Smooth muscle cell (in vitro differentiated cells): ENCODE results near the gene ZCCHC7. TPM values are rescaled to one million over a fixed set of nuclear protein-coding genes. Genes with fewer than 3 reads are reported as not detected.
"Not testable (repeated sequence)": the region's sequence is repeated elsewhere in the genome, so short reads cannot be mapped to it uniquely, and the experiment has no call there.

Source experiments
- DNase-seq: peaks from one replicate; lab custom pipeline; 2025; ENCODE audit not compliant: unreplicated experiment; lab: John Stamatoyannopoulos, UW
- H2AFZ ChIP-seq: fragments of 200-600 bp; sonication (generic); 2 replicates; pipeline ENCODE4 v1.6.0; 2016; ENCODE audit warnings: antibody characterized with exemption, low read depth, mild to moderate bottlenecking
- H3F3A ChIP-seq: fragments of 200-600 bp; sonication (generic); 2 replicates; pipeline ENCODE4 v1.6.0; 2017; ENCODE audit warnings: antibody characterized with exemption, low read depth
- H3K27ac ChIP-seq: fragments of 200-600 bp; sonication (generic); 2 replicates; pipeline ENCODE4 v1.5.1; 2016; ENCODE audit warnings: low read depth, mild to moderate bottlenecking
- H3K27me3 ChIP-seq: fragments of 200-600 bp; sonication (generic); 2 replicates; pipeline ENCODE4 v1.6.1; 2016; ENCODE audit warnings: low read depth, mild to moderate bottlenecking
- H3K36me3 ChIP-seq: fragments of 200-600 bp; sonication (generic); 2 replicates; pipeline ENCODE4 v1.5.1; 2016; ENCODE audit warnings: low read depth
- H3K4me1 ChIP-seq: fragments of 200-600 bp; sonication (generic); 2 replicates; pipeline ENCODE4 v1.5.1; 2016; ENCODE audit warnings: low read depth
- H3K4me2 ChIP-seq: fragments of 200-600 bp; sonication (generic); 2 replicates; pipeline ENCODE4 v1.6.0; 2016; ENCODE audit warnings: mild to moderate bottlenecking
- H3K4me3 ChIP-seq: fragments of 200-600 bp; sonication (generic); 2 replicates; pipeline ENCODE4 v1.5.1; 2016; ENCODE audit warnings: mild to moderate bottlenecking
- H3K79me2 ChIP-seq: fragments of 200-600 bp; sonication (generic); 2 replicates; pipeline ENCODE4 v1.6.0; 2016; ENCODE audit warnings: low read depth, mild to moderate bottlenecking
- H3K9ac ChIP-seq: fragments of 200-600 bp; sonication (generic); 2 replicates; pipeline ENCODE4 v1.6.0; 2016; ENCODE audit warnings: low read depth
- H3K9me3 ChIP-seq: fragments of 200-600 bp; sonication (generic); replicated peaks from 2 replicates; pipeline ENCODE4 v1.5.1; 2016; ENCODE audit warnings: low read depth
- H4K20me1 ChIP-seq: fragments of 200-600 bp; sonication (generic); 2 replicates; pipeline ENCODE4 v1.6.0; 2016; ENCODE audit warnings: low read depth
- WGBS: methylation state at CpG from one replicate; pipeline ENCODE4 v1.1.7; 2016; ENCODE audit warnings: low lambda C conversion rate; 5-methylcytosine and 5-hydroxymethylcytosine counted together
- polyA plus RNA-seq: library from polyadenylated mRNA; unstranded; fragments of >200 nt; fragmentation: Nextera tagmentation; extraction: Ambion mirVana; gene quantifications from 2 replicates; pipeline ENCODE4 v1.2.1, GENCODE V29; 2016
- total RNA-seq: library from RNA; depleted of rRNA; stranded (reverse); fragments of >200 nt; gene quantifications from 2 replicates; pipeline ENCODE4 v1.2.3, GENCODE V29; 2014
- TF ChIP-seq, protein P1 (sequence below): fragments of 200-600 bp; sonication (generic); IDR thresholded peaks from 2 replicates; pipeline ENCODE4 v1.5.1; 2017; ENCODE audit warnings: borderline replicate concordance, mild to moderate bottlenecking, antibody characterized with exemption; ENCODE audit not compliant: insufficient read depth, poor library complexity, severe bottlenecking

ZCCHC7 gene
- total and polyA plus RNA-seq, 2 experiments from 2014 or later = 19.0 to 24.7 TPM

DNA sequence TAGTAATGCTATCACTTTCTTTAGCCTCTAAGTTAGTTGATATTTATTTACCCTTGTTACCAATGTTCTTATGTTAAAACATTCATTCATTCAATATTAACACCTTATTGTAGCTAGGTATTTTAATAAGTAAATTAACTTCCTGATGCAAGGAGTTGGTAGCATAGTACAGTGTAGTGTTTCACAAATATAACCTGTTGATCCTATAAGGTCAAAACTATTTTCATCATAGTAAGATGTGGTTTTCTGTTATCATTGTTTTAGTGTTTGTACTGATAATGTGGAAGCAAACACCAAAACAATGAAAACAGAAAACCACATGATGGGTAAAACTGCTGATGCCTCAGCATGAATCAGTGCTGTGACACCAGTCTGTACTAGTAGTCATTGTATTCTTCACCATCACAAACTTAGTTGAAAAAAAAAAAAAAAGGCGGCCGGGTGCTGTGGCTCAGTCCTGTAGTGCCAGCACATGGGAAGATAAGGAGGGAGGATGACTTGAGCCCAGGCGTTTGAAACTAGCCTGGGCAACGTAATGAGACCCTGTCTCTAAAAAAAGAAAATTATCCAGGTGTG, 36.5 kb downstream of the ZCCHC7 start:
- Histone ChIP-seq H3K36me3 (no peaks in the 10 kb centered on the region), H3K9me3 (no peaks in the 10 kb centered on the region), H4K20me1 (peaks cover 47% of the 10 kb centered on the region), H3K9ac (no peak overlapping the region), H2AFZ (no peak overlapping the region), H3K27me3 (no peaks in the 10 kb centered on the region), H3K4me3 (no peak overlapping the region), H3K27ac (no peak overlapping the region), H3K4me1 (no peaks in the 10 kb centered on the region), H3K79me2 (no peaks in the 10 kb centered on the region), H3F3A (no peaks in the 10 kb centered on the region), H3K4me2 (no peak overlapping the region)
- TF ChIP-seq, protein P1, sequence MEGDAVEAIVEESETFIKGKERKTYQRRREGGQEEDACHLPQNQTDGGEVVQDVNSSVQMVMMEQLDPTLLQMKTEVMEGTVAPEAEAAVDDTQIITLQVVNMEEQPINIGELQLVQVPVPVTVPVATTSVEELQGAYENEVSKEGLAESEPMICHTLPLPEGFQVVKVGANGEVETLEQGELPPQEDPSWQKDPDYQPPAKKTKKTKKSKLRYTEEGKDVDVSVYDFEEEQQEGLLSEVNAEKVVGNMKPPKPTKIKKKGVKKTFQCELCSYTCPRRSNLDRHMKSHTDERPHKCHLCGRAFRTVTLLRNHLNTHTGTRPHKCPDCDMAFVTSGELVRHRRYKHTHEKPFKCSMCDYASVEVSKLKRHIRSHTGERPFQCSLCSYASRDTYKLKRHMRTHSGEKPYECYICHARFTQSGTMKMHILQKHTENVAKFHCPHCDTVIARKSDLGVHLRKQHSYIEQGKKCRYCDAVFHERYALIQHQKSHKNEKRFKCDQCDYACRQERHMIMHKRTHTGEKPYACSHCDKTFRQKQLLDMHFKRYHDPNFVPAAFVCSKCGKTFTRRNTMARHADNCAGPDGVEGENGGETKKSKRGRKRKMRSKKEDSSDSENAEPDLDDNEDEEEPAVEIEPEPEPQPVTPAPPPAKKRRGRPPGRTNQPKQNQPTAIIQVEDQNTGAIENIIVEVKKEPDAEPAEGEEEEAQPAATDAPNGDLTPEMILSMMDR = no peak
- no peak for DNase-seq
- 46% methylated on average over 4 of the region's 4 CpGs for WGBS

DNA sequence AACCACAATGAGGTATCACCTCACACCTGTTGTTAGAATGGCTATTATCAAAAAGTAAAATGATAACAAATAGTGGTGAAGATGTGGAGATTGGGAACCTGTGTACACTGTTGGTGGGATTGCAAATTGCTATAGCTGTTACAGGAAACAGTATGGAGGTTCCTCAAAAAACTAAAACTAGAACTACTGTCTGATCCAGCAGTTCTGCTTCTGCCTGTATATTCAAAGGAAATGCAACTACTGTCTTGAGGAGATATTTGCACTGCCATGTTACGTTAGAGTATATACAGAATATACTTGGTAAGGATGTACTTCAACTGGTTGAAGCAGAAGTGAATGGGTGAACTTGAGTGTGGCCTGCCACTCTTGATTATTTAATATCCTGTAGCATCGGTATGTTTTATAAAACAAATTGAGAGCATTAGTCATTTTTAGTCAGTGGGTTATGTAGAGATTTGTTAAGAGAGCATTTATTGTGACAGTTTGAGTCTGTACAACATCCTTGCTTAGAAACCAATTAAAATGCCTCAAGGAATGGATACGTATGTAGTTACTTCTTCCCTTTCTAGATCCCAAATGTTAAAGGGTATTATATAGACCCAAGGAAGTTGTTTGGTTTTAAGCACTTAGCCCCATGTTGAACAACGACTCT, 37.5 kb downstream of the ZCCHC7 start:
- H3K27me3 ChIP-seq = no peaks in the 10 kb centered on the region
- H3K36me3 ChIP-seq = no peaks in the 10 kb centered on the region
- no peaks in the 10 kb centered on the region for H3K9me3 ChIP-seq
- no peak overlapping the region for H3K4me3 ChIP-seq
- no peaks in the 10 kb centered on the region for H3K79me2 ChIP-seq
- H3K4me1 ChIP-seq = no peaks in the 10 kb centered on the region
- no peak overlapping the region for H3K9ac ChIP-seq
- DNase-seq = no peak
- no peak overlapping the region for H2AFZ ChIP-seq
- TF ChIP-seq, protein P1 = no peak
- peaks cover 47% of the 10 kb centered on the region for H4K20me1 ChIP-seq
- no peak overlapping the region for H3K27ac ChIP-seq
- H3F3A ChIP-seq = no peaks in the 10 kb centered on the region
- H3K4me2 ChIP-seq = no peak overlapping the region
- 92% methylated on average over 4 of the region's 4 CpGs for WGBS

DNA sequence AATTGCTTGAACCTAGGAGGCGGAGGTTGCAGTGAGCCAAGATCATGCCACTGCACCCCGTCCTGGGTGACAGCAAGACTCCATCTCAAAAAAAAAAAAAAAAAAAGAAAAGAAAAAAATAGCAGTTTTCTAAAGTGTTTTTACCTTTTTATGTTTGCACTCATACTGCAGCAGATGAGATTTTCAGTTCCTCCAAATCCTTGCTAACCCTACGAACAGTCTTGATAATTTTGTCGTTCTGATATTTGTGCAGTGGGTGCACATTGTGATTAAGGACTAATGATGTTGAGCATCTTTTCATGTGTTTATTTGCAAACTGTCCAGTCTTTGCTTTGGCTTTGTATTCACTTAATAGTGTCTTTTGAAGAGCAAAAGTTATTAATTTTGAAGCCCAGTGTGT, 42.9 kb downstream of the ZCCHC7 start:
- no peak overlapping the region for H3K4me2 ChIP-seq
- no peak overlapping the region for H3K9ac ChIP-seq
- no peaks in the 10 kb centered on the region for H3K36me3 ChIP-seq
- no peak overlapping the region for H3K27ac ChIP-seq
- H3K79me2 ChIP-seq = peaks cover 4% of the 10 kb centered on the region
- H3F3A ChIP-seq = no peaks in the 10 kb centered on the region
- H3K27me3 ChIP-seq = no peaks in the 10 kb centered on the region
- TF ChIP-seq, protein P1 = no peak
- no peaks in the 10 kb centered on the region for H3K9me3 ChIP-seq
- 98% methylated on average over 4 of the region's 4 CpGs for WGBS
- peaks cover 30% of the 10 kb centered on the region for H4K20me1 ChIP-seq
- DNase-seq = no peak
- H2AFZ ChIP-seq = no peak overlapping the region
- H3K4me1 ChIP-seq = no peaks in the 10 kb centered on the region
- no peak overlapping the region for H3K4me3 ChIP-seq

DNA sequence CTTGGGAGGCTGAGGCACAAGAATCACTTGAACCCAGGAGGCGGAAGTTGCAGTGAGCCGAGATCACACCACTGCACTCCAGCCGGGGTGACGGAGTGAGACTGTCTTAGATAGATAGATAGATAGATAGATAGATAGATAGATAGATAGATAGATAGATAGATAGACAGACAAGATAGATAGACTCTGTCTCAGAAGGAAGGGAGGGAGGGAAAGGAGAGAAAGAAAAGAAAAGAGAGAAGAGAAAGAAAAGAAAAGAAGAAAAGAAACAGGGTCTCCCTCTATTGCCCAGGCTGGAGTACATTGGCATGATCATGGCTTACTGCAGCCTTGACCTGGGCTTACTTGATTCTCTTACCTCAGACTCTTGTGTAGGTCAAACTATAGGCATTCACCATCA, 44.0 kb downstream of the ZCCHC7 start:
- peaks cover 29% of the 10 kb centered on the region for H4K20me1 ChIP-seq
- not testable (repeated sequence) for H3K4me2 ChIP-seq, H3K36me3 ChIP-seq, H3K27me3 ChIP-seq, H3F3A ChIP-seq, H3K79me2 ChIP-seq, DNase-seq, H3K9ac ChIP-seq, H3K27ac ChIP-seq, H3K9me3 ChIP-seq, H3K4me1 ChIP-seq, H3K4me3 ChIP-seq, H2AFZ ChIP-seq
- WGBS = 98% methylated on average over 4 of the region's 4 CpGs
